SK-N-SH (cell line): ENCODE data around the gene PSTPIP2. TPM values are rescaled to one million over a fixed set of nuclear protein-coding genes. Genes with fewer than 3 reads are reported as not detected.

ENCODE experiments used
- CTCF ChIA-PET: fragments of 300-600, 350-600 bp; formaldehyde crosslinking; extraction: SDS; loops from one replicate; lab custom pipeline; 2021; lab: Yijun Ruan, JAX
- POLR2A ChIA-PET: fragments of 350-600 bp; sonication (Branson Sonifier 250); formaldehyde crosslinking; extraction: SDS; loops from one replicate; lab custom pipeline; 2020; ENCODE audit warnings: antibody characterized with exemption, inconsistent platforms; lab: Yijun Ruan, JAX
- DNase-seq: peaks from one replicate; pipeline ENCODE4 v3.0.0; 2012
- H2AFZ ChIP-seq: fragments of 200-600 bp; sonication (generic); 2 replicates; pipeline ENCODE4 v1.8.1; 2016; ENCODE audit warnings: antibody characterized with exemption, mild to moderate bottlenecking, low read depth
- H3F3A ChIP-seq: fragments of 200-600 bp; sonication (generic); replicated peaks from 2 replicates; pipeline ENCODE3; 2016; ENCODE audit warnings: antibody characterized with exemption, mild to moderate bottlenecking; ENCODE audit not compliant: insufficient read depth
- H3K27ac ChIP-seq, 2 experiments: fragments of 200-500 bp in 1 of 2; fragments of 200-600 bp in 1 of 2; sonication (Bioruptor generic) in 1 of 2; sonication (generic), shearing (Covaris generic) in 1 of 2; 2 replicates each; pipeline versions ENCODE4 v1.5.1 to v1.6.1; 2014 to 2016; ENCODE audit warnings: low read depth in 2 of 2, inconsistent platforms in 1 of 2, low read length in 1 of 2, mild to moderate bottlenecking in 1 of 2, mixed read lengths in 1 of 2
- H3K27me3 ChIP-seq: fragments of 200-600 bp; sonication (generic), shearing (Covaris generic); 2 replicates; pipeline ENCODE4 v1.6.1; 2016; ENCODE audit warnings: mixed run types; ENCODE audit not compliant: insufficient read depth
- H3K36me3 ChIP-seq, 2 experiments: fragments of 200-500 bp in 1 of 2; fragments of 200-600 bp in 1 of 2; sonication (Bioruptor generic) in 1 of 2; sonication (generic) in 1 of 2; replicated peaks in 1 of 2; 2 replicates each; pipeline versions ENCODE3 to v1.5.1; 2014 to 2016; ENCODE audit warnings: low read length in 1 of 2, mild to moderate bottlenecking in 1 of 2; ENCODE audit not compliant: insufficient read depth in 2 of 2, control insufficient read depth in 1 of 2
- H3K4me1 ChIP-seq, 2 experiments: fragments of 200-500 bp in 1 of 2; fragments of 200-600 bp in 1 of 2; sonication (Bioruptor generic) in 1 of 2; sonication (generic), shearing (Covaris generic) in 1 of 2; 2 replicates each; pipeline versions ENCODE4 v1.5.1 to v1.6.1; 2014 to 2016; ENCODE audit warnings: low read depth in 1 of 2, low read length in 1 of 2, mixed run types in 1 of 2; ENCODE audit not compliant: insufficient read depth in 2 of 2, control insufficient read depth in 1 of 2
- H3K4me2 ChIP-seq: fragments of 200-600 bp; sonication (generic), shearing (Covaris generic); 2 replicates; pipeline ENCODE4 v1.6.1; 2017; ENCODE audit warnings: mixed run types
- H3K4me3 ChIP-seq, 2 experiments: fragments of 200-500 bp in 1 of 2; fragments of 200-600 bp in 1 of 2; sonication (Bioruptor generic) in 1 of 2; sonication (generic), shearing (Covaris generic) in 1 of 2; 2 replicates each; pipeline versions ENCODE4 v1.5.1 to v1.8.1; 2014 to 2016; ENCODE audit warnings: low read depth in 2 of 2, inconsistent platforms in 1 of 2, low read length in 1 of 2, mild to moderate bottlenecking in 1 of 2, mixed read lengths in 1 of 2, moderate library complexity in 1 of 2
- H3K79me2 ChIP-seq: fragments of 200-600 bp; sonication (generic); 2 replicates; pipeline ENCODE4 v1.8.1; 2017; ENCODE audit warnings: mild to moderate bottlenecking; ENCODE audit not compliant: insufficient read depth
- H3K9ac ChIP-seq: fragments of 200-600 bp; sonication (generic); 2 replicates; pipeline ENCODE4 v1.6.1; 2017; ENCODE audit warnings: mixed run types
- H3K9me2 ChIP-seq: fragments of 200-600 bp; sonication (generic); 2 replicates; pipeline ENCODE4 v1.6.1; 2017; ENCODE audit warnings: mixed run types
- H3K9me3 ChIP-seq: fragments of 200-600 bp; sonication (generic); 2 replicates; pipeline ENCODE4 v1.6.1; 2017; ENCODE audit warnings: mixed run types, mild to moderate bottlenecking, moderate library complexity
- H4K20me1 ChIP-seq: fragments of 200-600 bp; sonication (generic); 2 replicates; pipeline ENCODE4 v1.6.1; 2017; ENCODE audit warnings: mild to moderate bottlenecking, mixed run types; ENCODE audit not compliant: insufficient read depth
- EZH2phosphoT487 ChIP-seq: fragments of 200-600 bp; sonication (generic); IDR thresholded peaks from 2 replicates; pipeline ENCODE4 v1.6.1; 2017; ENCODE audit warnings: low read depth, mixed run types, mild to moderate bottlenecking, antibody characterized with exemption, moderate library complexity, borderline replicate concordance
- FOSL2 ChIP-seq: IDR thresholded peaks from 2 replicates; pipeline ENCODE4 v1.4.0; 2012; ENCODE audit warnings: low read depth, mild to moderate bottlenecking, moderate library complexity, borderline replicate concordance
- FOXM1 ChIP-seq: IDR thresholded peaks from 2 replicates; pipeline ENCODE4 v1.4.0; 2012; ENCODE audit warnings: low read depth, mild to moderate bottlenecking
- GATA2 ChIP-seq: sonication (generic); formaldehyde crosslinking; IDR thresholded peaks from 2 replicates; pipeline ENCODE4 v1.5.0; 2020; ENCODE audit warnings: mild to moderate bottlenecking, missing genetic modification reagents
- PBX3 ChIP-seq: IDR thresholded peaks from 2 replicates; pipeline ENCODE4; 2012
- POLR2AphosphoS5 ChIP-seq: IDR thresholded peaks from 2 replicates; pipeline ENCODE4 v1.6.1; 2012; ENCODE audit warnings: low read depth, low read length
- RCOR1 ChIP-seq: fragments of 150-350 bp; IDR thresholded peaks from 2 replicates; pipeline ENCODE4 v1.6.1; 2017; ENCODE audit warnings: antibody characterized with exemption, low read length
- RFX5 ChIP-seq: IDR thresholded peaks from 2 replicates; pipeline ENCODE4 v1.6.1; 2012; ENCODE audit warnings: mild to moderate bottlenecking, improper control_type of control experiment, low read length
- SMC3 ChIP-seq: IDR thresholded peaks from 2 replicates; pipeline ENCODE4 v1.6.1; 2012; ENCODE audit warnings: low read depth, low read length, improper control_type of control experiment
- TAF1 ChIP-seq: IDR thresholded peaks from 2 replicates; pipeline ENCODE4 v1.6.1; 2012; ENCODE audit warnings: low read depth, mild to moderate bottlenecking, low read length, moderate library complexity, borderline replicate concordance
- TCF12 ChIP-seq: IDR thresholded peaks from 2 replicates; pipeline ENCODE4 v1.4.0; 2012
- WGBS: methylation state at CpG from one replicate; pipeline ENCODE4 v1.1.6; 2017; ENCODE audit warnings: low lambda C conversion rate; 5-methylcytosine and 5-hydroxymethylcytosine counted together
- polyA plus RNA-seq, 3 experiments: library from polyadenylated mRNA; depleted of rRNA; stranded (reverse); fragments of >200 nt; gene quantifications; 2 replicates each; pipeline ENCODE4 v1.2.3, GENCODE V29; 2012
- TF ChIP-seq, protein P1 (sequence below): fragments of 150-350 bp; IDR thresholded peaks from 2 replicates; pipeline ENCODE4 v1.6.1; 2017; ENCODE audit warnings: antibody characterized with exemption, low read length, low read depth, borderline replicate concordance
- TF ChIP-seq, protein P2 (sequence below): IDR thresholded peaks from 2 replicates; pipeline ENCODE4 v1.4.0; 2012; ENCODE audit warnings: low read depth, borderline replicate concordance

Gene PSTPIP2
- polyA plus RNA-seq, 1 of the 3 experiments (the other 2 are of a cell fraction): 9.5 TPM

DNA sequence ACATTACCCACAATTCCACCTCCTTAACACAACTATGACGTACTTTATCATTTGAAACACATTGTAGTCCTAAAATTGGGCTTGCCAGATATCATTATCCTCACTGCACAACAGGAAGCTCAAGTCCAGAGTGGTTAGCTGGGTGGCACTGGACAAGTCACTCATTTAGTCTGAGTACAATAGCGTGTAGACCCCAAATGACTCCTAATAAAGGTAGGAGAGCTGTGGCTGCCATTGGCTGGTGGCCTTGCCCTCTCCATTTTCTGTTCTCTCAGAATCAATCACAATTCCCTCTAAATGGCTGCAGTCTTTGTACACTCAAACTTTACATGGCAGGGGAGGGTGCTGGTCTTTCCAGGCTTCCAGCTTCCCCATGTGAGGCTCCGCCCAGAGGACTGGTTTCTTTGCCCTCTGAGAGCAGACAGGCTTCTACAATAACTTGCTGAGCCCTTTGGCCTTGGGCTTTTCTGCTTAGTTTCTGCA, 11.7 kb downstream of the PSTPIP2 start:
- no peaks in the 10 kb centered on the region for H3K9me3 ChIP-seq
- H3K9ac ChIP-seq: no peak overlapping the region
- 85% methylated on average over 3 of the region's 3 CpGs for WGBS
- H4K20me1 ChIP-seq: no peaks in the 10 kb centered on the region
- H3K79me2 ChIP-seq: no peaks in the 10 kb centered on the region
- TF ChIP-seq, protein P1, sequence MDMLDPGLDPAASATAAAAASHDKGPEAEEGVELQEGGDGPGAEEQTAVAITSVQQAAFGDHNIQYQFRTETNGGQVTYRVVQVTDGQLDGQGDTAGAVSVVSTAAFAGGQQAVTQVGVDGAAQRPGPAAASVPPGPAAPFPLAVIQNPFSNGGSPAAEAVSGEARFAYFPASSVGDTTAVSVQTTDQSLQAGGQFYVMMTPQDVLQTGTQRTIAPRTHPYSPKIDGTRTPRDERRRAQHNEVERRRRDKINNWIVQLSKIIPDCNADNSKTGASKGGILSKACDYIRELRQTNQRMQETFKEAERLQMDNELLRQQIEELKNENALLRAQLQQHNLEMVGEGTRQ: no peak
- TF ChIP-seq TCF12: no peak
- no peak for TF ChIP-seq TAF1
- TF ChIP-seq GATA2: no peak
- TF ChIP-seq, all 33 proteins: peak for 0
- Histone ChIP-seq H3K36me3 (no peaks in the 10 kb centered on the region), H3F3A (no peaks in the 10 kb centered on the region), H3K27ac (no peak overlapping the region), H3K4me1 (no peaks in the 10 kb centered on the region; a peak in 1 of 4 replicates), H3K4me3 (no peak overlapping the region), H2AFZ (no peak overlapping the region), H3K4me2 (no peak overlapping the region), H3K27me3 (no peaks in the 10 kb centered on the region), H3K9me2 (no peaks in the 10 kb centered on the region)
- ChIA-PET POLR2A (interaction anchor here (0.9 kb wide), 1 partner anchor 135 kb away, joined by 3 read pairs; no protein-coding TSS in a partner anchor), CTCF (interaction anchor here (2.4 kb wide), 1 partner anchor 13 kb away, joined by 17 read pairs; no protein-coding TSS in a partner anchor)
- no peak for DNase-seq

DNA sequence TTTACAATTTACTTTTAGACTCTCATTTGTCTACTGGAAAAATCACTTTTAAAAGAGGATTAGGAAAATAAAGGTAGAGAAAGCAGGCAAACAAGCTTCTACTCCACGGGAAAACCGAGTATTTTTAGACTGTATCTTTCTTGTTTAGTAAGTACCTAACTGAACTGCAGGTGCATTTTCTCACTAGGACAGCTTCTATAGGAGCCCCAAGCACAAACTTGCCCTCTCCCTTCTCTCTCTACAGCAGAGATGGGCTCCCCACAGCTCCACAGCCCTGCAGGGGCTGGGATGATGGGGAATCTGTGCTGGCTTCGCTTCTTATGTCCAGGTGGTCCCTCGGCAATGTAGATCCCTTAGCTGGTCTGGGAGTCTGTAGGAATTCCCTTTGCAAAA, 16.2 kb downstream of the PSTPIP2 start:
- WGBS: 63% methylated on average over 3 of the region's 4 CpGs
- DNase-seq: no peak
- H2AFZ ChIP-seq: no peak overlapping the region
- H3K9me2 ChIP-seq: no peaks in the 10 kb centered on the region
- H3K4me2 ChIP-seq: no peak overlapping the region; the same call in 1 of the 2 replicates
- peaks cover 9% of the 10 kb centered on the region for H3F3A ChIP-seq
- no peak overlapping the region for H3K9ac ChIP-seq
- H3K36me3 ChIP-seq: no peaks in the 10 kb centered on the region
- H3K4me1 ChIP-seq: peaks cover 0 to 8% of the 10 kb centered on the region in 2 experiments; a peak in 1 of 4 replicates
- no peak overlapping the region for H3K4me3 ChIP-seq
- no peaks in the 10 kb centered on the region for H3K9me3 ChIP-seq
- H4K20me1 ChIP-seq: no peaks in the 10 kb centered on the region
- ChIA-PET CTCF (interaction anchor here (0.9 kb wide), 1 partner anchor 18 kb away, joined by 3 read pairs; no protein-coding TSS in a partner anchor), POLR2A (no interaction called here)
- TF ChIP-seq POLR2AphosphoS5 (no peak), RCOR1 (no peak)
- peaks cover 3% of the 10 kb centered on the region; the same call in 1 of the 2 replicates for H3K79me2 ChIP-seq
- H3K27ac ChIP-seq: no peak overlapping the region
- no peaks in the 10 kb centered on the region for H3K27me3 ChIP-seq

DNA sequence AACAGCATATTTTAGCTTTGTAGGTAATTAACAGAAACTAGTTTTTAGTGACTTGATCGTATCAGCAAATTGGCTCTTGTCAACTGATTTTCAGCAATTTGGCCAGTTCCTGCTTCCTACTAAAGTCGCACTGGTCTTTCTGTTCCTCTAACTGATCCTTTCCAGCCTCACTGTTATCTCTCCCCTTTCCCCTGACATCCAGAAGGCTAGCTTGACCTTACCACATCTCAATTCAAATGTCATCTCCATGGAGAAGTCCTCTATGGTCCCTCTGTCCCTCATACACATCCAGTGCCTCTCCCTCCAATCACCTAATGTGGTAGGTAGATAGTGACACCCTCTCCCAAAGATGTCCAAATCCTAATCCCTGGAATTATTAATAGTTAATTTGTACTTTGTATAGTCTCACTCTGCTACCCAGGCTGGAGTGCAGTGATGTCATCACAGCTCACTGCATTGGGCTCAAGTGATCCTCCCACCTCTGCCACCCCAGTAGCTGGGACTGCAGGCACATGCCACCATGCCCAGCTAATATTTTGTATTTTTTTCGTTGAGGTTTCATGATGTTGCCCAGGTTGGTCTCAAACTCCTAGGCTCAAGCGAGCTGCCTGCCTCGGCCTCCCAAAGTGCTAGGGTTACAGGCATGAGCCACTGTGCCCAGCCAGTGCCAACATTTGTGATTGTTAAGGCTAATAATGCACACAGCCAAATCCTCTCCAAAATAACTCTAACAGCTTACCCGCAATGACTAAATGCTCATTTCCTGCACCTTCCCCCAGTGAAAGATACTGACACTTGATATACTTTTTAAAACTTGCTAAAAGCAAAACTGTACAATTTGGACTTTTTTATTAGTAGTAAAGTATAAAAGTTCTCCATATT, 16.9 kb downstream of the PSTPIP2 start:
- ChIA-PET POLR2A (no interaction called here), CTCF (interaction anchor here (0.9 kb wide), 1 partner anchor 18 kb away, joined by 3 read pairs; no protein-coding TSS in a partner anchor)
- Histone ChIP-seq H3K9me2 (no peaks in the 10 kb centered on the region), H3K27ac (no peak overlapping the region), H3K4me2 (no peak overlapping the region; the same call in 1 of the 2 replicates)
- no peak for TF ChIP-seq POLR2AphosphoS5
- TF ChIP-seq FOSL2: no peak
- no peak for TF ChIP-seq SMC3
- TF ChIP-seq RFX5: no peak
- TF ChIP-seq PBX3: no peak
- TF ChIP-seq, protein P2, sequence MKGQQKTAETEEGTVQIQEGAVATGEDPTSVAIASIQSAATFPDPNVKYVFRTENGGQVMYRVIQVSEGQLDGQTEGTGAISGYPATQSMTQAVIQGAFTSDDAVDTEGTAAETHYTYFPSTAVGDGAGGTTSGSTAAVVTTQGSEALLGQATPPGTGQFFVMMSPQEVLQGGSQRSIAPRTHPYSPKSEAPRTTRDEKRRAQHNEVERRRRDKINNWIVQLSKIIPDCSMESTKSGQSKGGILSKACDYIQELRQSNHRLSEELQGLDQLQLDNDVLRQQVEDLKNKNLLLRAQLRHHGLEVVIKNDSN: no peak
- no peak for TF ChIP-seq TCF12
- TF ChIP-seq FOXM1: no peak
- no peak for TF ChIP-seq EZH2phosphoT487
- TF ChIP-seq, all 33 proteins: peak for 0
- 76% methylated on average over 6 of the region's 6 CpGs for WGBS
- no peaks in the 10 kb centered on the region for H3K36me3 ChIP-seq
- no peak overlapping the region for H2AFZ ChIP-seq
- H3K79me2 ChIP-seq: peaks cover 3% of the 10 kb centered on the region; the same call in 1 of the 2 replicates
- H3K4me1 ChIP-seq: peaks cover 0 to 8% of the 10 kb centered on the region in 2 experiments; a peak in 1 of 4 replicates
- H3K4me3 ChIP-seq: no peak overlapping the region
- H3K9me3 ChIP-seq: no peaks in the 10 kb centered on the region
- H3F3A ChIP-seq: peaks cover 9% of the 10 kb centered on the region
- H3K27me3 ChIP-seq: no peaks in the 10 kb centered on the region
- H4K20me1 ChIP-seq: no peaks in the 10 kb centered on the region
- no peak overlapping the region for H3K9ac ChIP-seq
- no peak for DNase-seq
